ENCODE results near the gene ANTXR2. TPM values are rescaled to one million over a fixed set of nuclear protein-coding genes. Genes with fewer than 3 reads are reported as not detected.

The ANTXR2 gene
- total and polyA plus RNA-seq, 2 donors (not counting 3 experiments of a cell fraction or from before 2014, with no cell fraction given), result 6.6 to 64.6 TPM

DNA sequence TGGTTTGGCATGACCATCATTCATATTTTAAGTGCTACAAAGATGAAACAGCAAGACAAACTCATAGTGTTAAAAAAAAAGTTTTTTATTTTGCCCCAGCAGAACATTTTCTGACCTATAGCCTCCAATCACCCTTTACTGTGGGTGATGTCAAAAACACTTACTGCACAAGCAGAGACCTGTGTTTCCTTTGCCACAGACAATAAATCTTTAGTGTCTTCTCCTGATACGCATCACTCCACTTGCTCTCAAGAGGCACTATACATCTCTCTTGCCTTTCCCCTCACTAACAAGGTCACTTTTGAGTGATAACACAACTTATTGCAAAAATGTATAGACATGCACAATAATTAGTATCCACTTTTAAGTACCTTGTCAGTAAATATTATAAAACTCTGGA is 125.6 kb downstream of the ANTXR2 start:
- intact Hi-C loops (cut with micrococcal nuclease), result no loop called here
- Histone ChIP-seq H3K36me3 (ENCODE audit: control insufficient read depth in 2 of 2, extremely low read depth in 1 of 2, insufficient read depth in 2 of 2, low read length in 2 of 2) (no peaks in the 10 kb centered on the region), H3K4me3 (replicated peaks in 1 of 3; ENCODE audit: insufficient read depth in 1 of 3, low read depth in 1 of 3, low read length in 3 of 3) (no peak overlapping the region), H2AFZ (ENCODE audit: low read depth, low read length) (no peak overlapping the region), H4K20me1 (replicated peaks; ENCODE audit: control insufficient read depth, extremely low read depth, insufficient read depth, low read length) (no peaks in the 10 kb centered on the region), H3K4me1 (ENCODE audit: control insufficient read depth, extremely low read depth, insufficient read depth, low read length) (no peaks in the 10 kb centered on the region), H3K27ac (ENCODE audit: insufficient read depth, low read depth, low read length) (no peak overlapping the region), H3K79me2 (ENCODE audit: control insufficient read depth, insufficient read depth, low read length) (no peaks in the 10 kb centered on the region), H3K9me3 (replicated peaks; ENCODE audit: control insufficient read depth, insufficient read depth, low read length) (no peaks in the 10 kb centered on the region), H3K27me3 (ENCODE audit: control insufficient read depth in 2 of 2, insufficient read depth in 2 of 2, low read length in 2 of 2) (no peaks in the 10 kb centered on the region), H3K9me1 (replicated peaks; ENCODE audit: control insufficient read depth, extremely low read depth, insufficient read depth, low read length) (peaks cover 2% of the 10 kb centered on the region), H3K4me2 (ENCODE audit: insufficient read depth, low read length) (no peak overlapping the region), H3K9ac (replicated peaks; ENCODE audit: extremely low read depth, insufficient read depth, low read length) (no peak overlapping the region)
- ChIA-PET CTCF (interaction anchor here (1.2 to 1.9 kb wide), 3 partner anchors 10 to 14 kb away, joined by 3 to 7 read pairs (median 3); no protein-coding TSS in a partner anchor), POLR2A (no interaction called here)
- DNase-seq (ENCODE audit: low read depth, low spot score) (no peak), FAIRE-seq (no peak)
- TF ChIP-seq GATA2 (IDR thresholded peaks at IDR 0.05; ENCODE audit: insufficient read depth, insufficient read length, low read depth, low read length), result no peak
- no peak for TF ChIP-seq POLR2A (IDR thresholded peaks at IDR 0.05; ENCODE audit: low read depth, low read length)
- TF ChIP-seq EZH2 (IDR thresholded peaks at IDR 0.05; ENCODE audit: borderline replicate concordance, low read depth, low read length, severe bottlenecking), result no peak
- no peak for TF ChIP-seq MYC (IDR thresholded peaks at IDR 0.05; ENCODE audit: low read depth, low read length)
- no peak for TF ChIP-seq POLR2AphosphoS5 (IDR thresholded peaks at IDR 0.05; ENCODE audit: insufficient read depth, low read depth, low read length)
- TF ChIP-seq JUN (IDR thresholded peaks at IDR 0.05; ENCODE audit: borderline replicate concordance, insufficient read depth, insufficient read length, low read depth), result no peak
- TF ChIP-seq FOS (IDR thresholded peaks at IDR 0.05; ENCODE audit: borderline replicate concordance, insufficient read depth, low read length), result no peak
- TF ChIP-seq, protein P1, sequence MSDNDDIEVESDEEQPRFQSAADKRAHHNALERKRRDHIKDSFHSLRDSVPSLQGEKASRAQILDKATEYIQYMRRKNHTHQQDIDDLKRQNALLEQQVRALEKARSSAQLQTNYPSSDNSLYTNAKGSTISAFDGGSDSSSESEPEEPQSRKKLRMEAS (IDR thresholded peaks at IDR 0.05; ENCODE audit: insufficient read depth, insufficient read length), result no peak
- TF ChIP-seq, protein P2, sequence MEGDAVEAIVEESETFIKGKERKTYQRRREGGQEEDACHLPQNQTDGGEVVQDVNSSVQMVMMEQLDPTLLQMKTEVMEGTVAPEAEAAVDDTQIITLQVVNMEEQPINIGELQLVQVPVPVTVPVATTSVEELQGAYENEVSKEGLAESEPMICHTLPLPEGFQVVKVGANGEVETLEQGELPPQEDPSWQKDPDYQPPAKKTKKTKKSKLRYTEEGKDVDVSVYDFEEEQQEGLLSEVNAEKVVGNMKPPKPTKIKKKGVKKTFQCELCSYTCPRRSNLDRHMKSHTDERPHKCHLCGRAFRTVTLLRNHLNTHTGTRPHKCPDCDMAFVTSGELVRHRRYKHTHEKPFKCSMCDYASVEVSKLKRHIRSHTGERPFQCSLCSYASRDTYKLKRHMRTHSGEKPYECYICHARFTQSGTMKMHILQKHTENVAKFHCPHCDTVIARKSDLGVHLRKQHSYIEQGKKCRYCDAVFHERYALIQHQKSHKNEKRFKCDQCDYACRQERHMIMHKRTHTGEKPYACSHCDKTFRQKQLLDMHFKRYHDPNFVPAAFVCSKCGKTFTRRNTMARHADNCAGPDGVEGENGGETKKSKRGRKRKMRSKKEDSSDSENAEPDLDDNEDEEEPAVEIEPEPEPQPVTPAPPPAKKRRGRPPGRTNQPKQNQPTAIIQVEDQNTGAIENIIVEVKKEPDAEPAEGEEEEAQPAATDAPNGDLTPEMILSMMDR (IDR thresholded peaks at IDR 0.05; ENCODE audit: extremely low read depth in 1 of 2, insufficient read depth in 1 of 2, low read depth in 1 of 2, low read length in 2 of 2), result no peak
- no TSS peak for BruUV-seq (replicated peaks)
- dilution Hi-C loops (cut with MboI; ENCODE audit: extremely low pct_ligation_motif_present, low sequenced_read_pairs), result no loop called here

Measured in endothelial cell of umbilical vein (primary cell).